HG03280 (cell line): ENCODE results near the gene ANKRD35.
"Not testable (repeated sequence)": the region's sequence is repeated elsewhere in the genome, so short reads cannot be mapped to it uniquely, and the experiment has no call there.

Experiments used
- ATAC-seq: cut with Tn5 transposase; IDR thresholded peaks from one replicate; pipeline ENCODE4 v1.9.1; 2021; ENCODE audit warnings: mild to moderate bottlenecking, moderate library complexity; ENCODE audit not compliant: unreplicated experiment

The ANKRD35 gene

DNA sequence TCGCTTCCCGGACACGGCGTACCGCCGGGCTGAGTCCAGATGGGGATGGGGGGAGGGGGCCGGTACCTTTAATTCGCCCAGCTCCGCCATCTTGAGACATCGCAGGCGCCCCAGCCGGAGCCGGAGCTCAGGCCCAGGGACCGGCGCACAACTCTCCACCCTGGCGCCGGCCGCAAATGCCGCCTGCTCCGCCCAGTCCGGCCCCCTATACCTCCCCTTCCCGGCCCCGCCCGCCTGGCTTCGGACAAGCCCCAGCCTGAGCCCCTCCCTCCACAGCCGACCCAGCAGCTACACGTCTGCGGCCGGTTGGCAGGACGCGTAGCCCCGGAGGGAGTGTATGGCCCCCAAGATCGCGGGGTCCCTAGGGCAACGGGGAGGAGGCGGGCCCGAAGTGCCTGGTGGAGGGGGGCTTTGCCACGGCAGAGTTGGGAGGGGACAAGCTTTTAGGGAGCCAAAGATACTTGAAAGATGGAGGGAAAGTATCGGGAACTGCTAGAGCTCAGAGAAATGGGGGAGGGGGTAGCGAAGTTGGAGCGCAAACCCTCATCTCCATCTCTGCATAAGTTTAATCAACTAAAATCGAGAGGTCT, 26.7 kb downstream of the ANKRD35 start, which contains the start of gene PIAS3:
TSS of gene PIAS3 (minus strand) at position 181 of the 590 bp plus-strand sequence. CDS start at position 90, 91 bp downstream.
- peak; percentile 90 for ATAC-seq

GRCh38 chr1:145858238-145858900, 27.3 kb downstream of the ANKRD35 start:
- peak; percentile 17 for ATAC-seq

DNA sequence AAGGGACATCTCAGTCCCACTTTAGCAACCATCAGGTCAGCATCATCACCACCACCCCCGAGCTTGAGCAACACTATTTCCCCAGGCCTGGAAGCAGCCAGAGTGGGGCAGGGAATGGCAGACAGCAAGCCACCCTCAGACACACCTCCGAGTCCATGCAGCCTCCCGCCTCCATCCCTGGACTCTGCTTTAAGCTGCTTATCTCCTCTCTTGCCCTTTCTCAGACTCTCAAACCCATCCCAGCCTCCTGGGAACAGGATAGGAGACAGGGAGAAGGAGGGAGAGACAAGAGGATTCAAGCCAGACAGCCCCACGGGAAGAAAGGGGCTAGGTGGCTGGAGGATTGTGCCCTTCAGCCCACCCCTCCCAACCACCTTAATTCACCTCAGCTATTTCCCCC, 28.5 kb downstream of the ANKRD35 start:
- ATAC-seq = no peak

GRCh38 chr1:145855426-145855948, 30.2 kb downstream of the ANKRD35 start:
- ATAC-seq = no peak

GRCh38 chr1:145849356-145850160, 36.1 kb downstream of the ANKRD35 start:
- no peak for ATAC-seq

DNA sequence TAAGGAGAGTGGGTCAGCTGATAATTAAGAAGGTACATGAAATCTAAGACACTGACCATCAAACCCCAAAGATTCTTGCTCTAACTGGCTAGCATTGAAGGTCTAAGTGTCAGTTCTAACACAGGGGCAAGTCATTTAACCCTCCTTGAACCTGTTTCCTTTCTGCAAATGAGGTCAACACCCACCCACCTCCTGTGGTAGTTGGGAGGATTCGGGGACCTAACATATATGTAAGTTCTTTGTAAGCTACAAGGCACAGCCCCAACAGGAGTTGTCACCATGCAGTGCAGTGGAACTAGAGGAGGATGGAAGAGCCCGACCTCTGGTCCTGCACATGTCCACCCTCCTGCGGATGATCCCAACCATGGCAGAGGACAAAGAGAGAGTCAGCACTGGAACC, 37.8 kb downstream of the ANKRD35 start:
- ATAC-seq = no peak

- ATAC-seq = no peak
These were observed 39.5 kb downstream of the ANKRD35 start for GRCh38 chr1:145846201-145846612.

DNA sequence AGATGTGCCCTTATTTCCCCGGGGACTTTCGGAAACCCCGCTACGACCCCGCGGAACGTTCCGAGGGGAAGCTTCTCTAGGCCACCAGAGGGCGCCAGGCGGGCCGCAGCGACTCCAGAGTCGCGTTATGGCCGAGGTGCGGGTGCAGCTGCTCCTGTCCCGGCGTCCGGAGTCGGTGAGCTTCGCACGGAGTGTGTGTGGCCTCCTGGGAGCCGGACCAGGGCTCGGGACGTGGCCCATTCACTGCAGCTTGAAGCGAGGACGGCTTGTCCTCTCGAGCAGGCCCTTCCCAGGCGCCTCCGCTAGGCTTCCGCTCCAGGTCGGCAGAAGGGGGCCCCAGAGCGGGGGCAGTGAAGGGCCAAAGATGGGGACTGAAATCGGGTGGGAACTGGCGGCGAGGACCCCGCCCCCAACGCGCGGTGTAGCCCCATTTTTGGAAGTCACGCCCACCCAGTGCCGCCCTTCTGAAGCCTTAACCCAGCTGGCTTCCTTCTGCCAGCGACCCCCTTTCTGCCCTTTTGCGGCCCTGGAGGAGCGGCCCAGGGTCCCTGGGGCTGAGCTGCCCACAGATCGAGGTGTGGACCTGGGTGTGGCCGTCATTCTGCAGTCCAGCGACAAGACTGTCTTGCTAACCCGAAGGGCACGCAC, 40.0 kb downstream of the ANKRD35 start, which contains the start of gene NUDT17:
TSS of gene NUDT17 (plus strand) at position 117 of the 648 bp plus-strand sequence. CDS start at position 128, 11 bp downstream.
- peak; percentile 53 for ATAC-seq

GRCh38 chr1:145845144-145845513, 40.5 kb downstream of the ANKRD35 start:
- peak; percentile 66 for ATAC-seq

GRCh38 chr1:145843031-145843430, 42.6 kb downstream of the ANKRD35 start:
- no peak for ATAC-seq

DNA sequence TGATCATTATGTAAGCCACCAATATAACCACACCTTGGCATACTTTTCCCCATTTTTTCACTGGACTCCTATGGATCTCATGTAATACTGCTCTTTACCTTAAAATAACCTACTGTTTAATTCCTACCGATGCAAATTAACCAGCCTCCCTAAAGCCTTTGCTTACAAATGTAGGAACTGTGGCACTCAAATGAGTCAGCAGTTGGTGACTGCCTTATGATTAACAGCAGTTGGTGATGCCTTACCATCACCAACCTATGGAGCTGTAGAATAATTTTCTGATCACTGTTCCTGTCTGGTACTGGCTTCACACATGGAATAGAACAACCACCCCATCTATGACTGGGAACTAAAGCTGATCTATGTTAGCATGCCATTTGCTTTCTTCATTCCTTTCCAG, 48.0 kb downstream of the ANKRD35 start:
- no peak for ATAC-seq

GRCh38 chr1:145830810-145831209, 54.9 kb downstream of the ANKRD35 start:
- not testable (repeated sequence) for ATAC-seq

GRCh38 chr1:145828367-145829026, 57.2 kb downstream of the ANKRD35 start:
- no peak for ATAC-seq

GRCh38 chr1:145827966-145828365, 57.7 kb downstream of the ANKRD35 start:
- ATAC-seq = no peak

- no peak for ATAC-seq
These were observed 59.6 kb downstream of the ANKRD35 start for GRCh38 chr1:145826030-145826429.

DNA sequence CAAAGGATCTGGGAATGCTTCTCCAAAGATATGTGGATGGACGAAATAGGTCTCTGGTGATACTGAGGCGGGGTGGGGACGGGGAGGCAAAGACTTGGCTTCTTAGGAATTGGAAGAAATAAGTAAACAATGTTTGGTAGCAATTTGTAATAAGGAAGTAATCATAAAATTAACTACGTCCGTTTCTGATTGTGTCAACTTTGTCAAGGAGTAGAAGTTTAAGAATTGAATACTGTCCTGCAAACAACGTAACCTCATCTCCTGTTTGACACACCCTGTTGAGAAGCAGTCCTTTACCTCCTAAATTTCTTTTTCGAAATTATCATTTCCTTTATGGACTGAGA, 61.2 kb downstream of the ANKRD35 start:
- ATAC-seq = no peak

DNA sequence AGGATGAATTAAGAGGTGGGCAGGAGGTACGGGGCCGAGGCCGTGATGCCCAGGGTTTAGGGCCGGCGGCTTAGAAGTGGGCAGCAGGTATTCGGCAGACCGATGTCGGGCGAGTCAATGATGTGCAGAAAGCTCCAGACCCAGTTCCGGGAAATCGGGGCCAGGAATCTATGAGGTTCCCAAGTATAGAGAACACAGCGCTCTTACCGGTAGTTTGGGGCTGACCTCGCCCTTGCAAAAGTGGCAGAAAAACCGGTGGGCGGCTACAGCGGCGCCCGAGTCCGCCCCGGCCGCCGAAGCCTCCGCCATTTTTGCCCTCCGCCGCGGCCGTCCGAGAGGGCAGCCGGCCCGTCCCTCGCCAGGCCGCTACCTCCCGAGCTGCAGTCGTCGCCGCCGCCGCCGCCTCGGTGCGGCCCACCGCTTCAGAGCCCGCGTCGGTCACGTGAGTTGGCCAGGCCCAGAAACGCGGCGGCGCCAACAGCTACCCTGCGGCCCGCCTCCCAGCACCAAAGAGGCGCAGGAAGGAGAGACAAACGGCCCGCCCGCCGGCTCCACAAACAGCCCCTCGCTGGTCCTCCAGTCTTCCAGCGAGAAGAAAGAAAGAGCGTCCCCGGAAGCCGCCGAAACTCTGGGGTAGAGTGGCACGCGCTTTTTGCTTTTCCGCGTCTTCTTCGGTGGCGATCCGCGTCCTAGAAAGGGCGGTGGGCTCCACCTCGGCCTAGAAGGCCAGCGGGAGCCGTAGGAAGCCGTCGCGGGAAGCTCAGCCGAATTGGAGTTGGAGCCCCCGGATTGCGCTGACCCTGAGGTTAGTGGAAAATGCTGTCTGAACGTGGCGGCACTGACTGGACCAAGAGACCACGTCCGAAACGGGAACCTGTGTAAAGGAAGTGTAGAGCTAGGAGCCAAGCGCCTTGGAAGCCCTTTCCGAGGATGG, 61.8 kb downstream of the ANKRD35 start, which contains the start of the genes POLR3C and RNF115:
TSS of gene POLR3C (plus strand) at position 636 of the 934 bp plus-strand sequence. CDS start 1,577 bp downstream, outside the sequence.
TSS of gene RNF115 (minus strand) at position 531 of the 934 bp plus-strand sequence. CDS start at position 309, 222 bp downstream.
- peak; percentile 85 for ATAC-seq

DNA sequence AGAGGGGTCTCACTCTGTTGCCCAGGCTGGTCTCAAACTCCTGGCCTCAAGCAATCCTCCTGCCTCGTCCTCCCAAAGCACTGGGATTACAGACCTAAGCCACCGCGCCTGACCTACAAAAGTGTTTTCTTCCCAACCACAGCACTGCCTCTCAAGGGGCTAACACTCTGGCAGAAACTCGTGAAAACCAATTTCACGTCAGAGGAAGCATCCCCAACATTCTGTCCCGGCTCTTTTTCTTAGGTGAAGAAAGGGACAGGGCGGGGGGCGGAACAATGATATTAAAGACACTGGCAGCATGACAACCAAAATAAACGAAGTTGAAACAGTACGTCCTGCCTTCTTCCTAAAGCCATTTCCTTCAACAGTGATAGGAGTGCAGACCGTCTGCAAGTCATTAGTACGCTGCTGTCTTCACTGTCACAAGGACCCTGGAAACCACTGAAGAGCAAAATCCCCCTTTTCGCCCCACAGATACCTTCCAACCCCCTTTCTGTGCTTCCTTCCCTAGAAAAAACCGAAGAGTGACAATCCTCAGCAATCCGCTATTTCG, 62.8 kb downstream of the ANKRD35 start:
- ATAC-seq = not testable (repeated sequence)

DNA sequence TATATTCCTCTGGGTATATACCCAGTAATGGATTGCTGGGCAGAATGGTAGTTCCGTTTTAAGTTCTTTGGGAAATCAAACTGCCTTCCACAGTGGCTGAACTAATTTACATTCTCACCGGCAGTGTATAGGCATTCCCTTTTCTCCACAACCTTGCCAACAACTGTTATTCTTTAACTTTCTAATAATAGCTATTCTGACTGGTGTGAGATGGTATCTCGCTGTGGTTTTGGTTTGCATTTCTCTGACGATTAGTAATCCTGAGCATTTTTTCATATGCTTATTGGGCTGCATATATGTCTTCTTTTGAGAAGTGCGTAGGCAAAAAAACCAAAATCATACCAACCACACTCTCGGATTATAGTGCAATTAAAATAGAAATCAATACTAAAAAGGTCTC, 67.6 kb downstream of the ANKRD35 start:
- not testable (repeated sequence) for ATAC-seq
